ENCODE data around the gene ZNF580. TPM values are rescaled to one million over a fixed set of nuclear protein-coding genes. Genes with fewer than 3 reads are reported as not detected.

ZNF580 gene
- total and polyA plus RNA-seq, 2 of the 13 experiments (the other 11 are each of a cell fraction or from before 2014, with no cell fraction given): 4.4 to 6.0 TPM

- no peak for TF ChIP-seq ZNF577 (CRISPR knock-in tag; IDR thresholded peaks at IDR 0.05; ENCODE audit: borderline replicate concordance, low read depth)
- 0 out of 3 replicates have a peak, but pooled peaks have one; percentile 46 for TF ChIP-seq MXI1 (IDR thresholded peaks at IDR 0.05; ENCODE audit: borderline replicate concordance, low read depth, low read length)
- TF ChIP-seq AKAP8 (CRISPR knock-in tag; IDR thresholded peaks at IDR 0.05): peak; percentile 99
- TF ChIP-seq LCORL (IDR thresholded peaks at IDR 0.05): no peak
- peak; percentile 15; the same call in 1 of the 2 replicates for TF ChIP-seq LCORL (CRISPR knock-in tag; IDR thresholded peaks at IDR 0.05)
- TF ChIP-seq ZFX (CRISPR knock-in tag; IDR thresholded peaks at IDR 0.05; ENCODE audit: low read depth): peak; percentile 78
- TF ChIP-seq, protein P1, sequence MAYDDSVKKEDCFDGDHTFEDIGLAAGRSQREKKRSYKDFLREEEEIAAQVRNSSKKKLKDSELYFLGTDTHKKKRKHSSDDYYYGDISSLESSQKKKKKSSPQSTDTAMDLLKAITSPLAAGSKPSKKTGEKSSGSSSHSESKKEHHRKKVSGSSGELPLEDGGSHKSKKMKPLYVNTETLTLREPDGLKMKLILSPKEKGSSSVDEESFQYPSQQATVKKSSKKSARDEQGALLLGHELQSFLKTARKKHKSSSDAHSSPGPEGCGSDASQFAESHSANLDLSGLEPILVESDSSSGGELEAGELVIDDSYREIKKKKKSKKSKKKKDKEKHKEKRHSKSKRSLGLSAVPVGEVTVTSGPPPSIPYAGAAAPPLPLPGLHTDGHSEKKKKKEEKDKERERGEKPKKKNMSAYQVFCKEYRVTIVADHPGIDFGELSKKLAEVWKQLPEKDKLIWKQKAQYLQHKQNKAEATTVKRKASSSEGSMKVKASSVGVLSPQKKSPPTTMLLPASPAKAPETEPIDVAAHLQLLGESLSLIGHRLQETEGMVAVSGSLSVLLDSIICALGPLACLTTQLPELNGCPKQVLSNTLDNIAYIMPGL (CRISPR knock-in tag; IDR thresholded peaks at IDR 0.05; ENCODE audit: borderline replicate concordance in 1 of 2, low read depth in 1 of 2): peak in 1 of 2 experiments; percentile 59; a peak in 1 of 4 replicates
- no peak for TF ChIP-seq HDAC6 (IDR thresholded peaks at IDR 0.05; ENCODE audit: low read depth, low read length)
- no peak; the same call in 1 of the 2 replicates for TF ChIP-seq ZNF589 (CRISPR knock-in tag; conservative IDR thresholded peaks at IDR 0.05)
- TF ChIP-seq ZNF746 (CRISPR knock-in tag; IDR thresholded peaks at IDR 0.05): peak; percentile 45; the same call in 1 of the 2 replicates
- no peak for TF ChIP-seq MIER3 (CRISPR knock-in tag; IDR thresholded peaks at IDR 0.05; ENCODE audit: borderline replicate concordance)
- TF ChIP-seq AHDC1 (CRISPR knock-in tag; IDR thresholded peaks at IDR 0.05; ENCODE audit: borderline replicate concordance): peak; percentile 41; the same call in 1 of the 2 replicates
- peak; percentile 66; the same call in 1 of the 2 replicates for TF ChIP-seq ZNF670 (CRISPR knock-in tag; IDR thresholded peaks at IDR 0.05; ENCODE audit: borderline replicate concordance)
- TF ChIP-seq IRX3 (CRISPR knock-in tag; IDR thresholded peaks at IDR 0.05; ENCODE audit: borderline replicate concordance, low read depth): no peak
- TF ChIP-seq SP2 (CRISPR knock-in tag; IDR thresholded peaks at IDR 0.05): no peak
- peak; percentile 20; the same call in 1 of the 2 replicates for TF ChIP-seq PHF8 (CRISPR knock-in tag; IDR thresholded peaks at IDR 0.05)
- TF ChIP-seq MYC (CRISPR knock-in tag; IDR thresholded peaks at IDR 0.05; ENCODE audit: borderline replicate concordance): peak; percentile 48; the same call in 1 of the 2 replicates
- peak; percentile 32; the same call in 1 of the 2 replicates for TF ChIP-seq ZNF768 (CRISPR knock-in tag; IDR thresholded peaks at IDR 0.05)
- TF ChIP-seq ZBTB2 (CRISPR knock-in tag; IDR thresholded peaks at IDR 0.05; ENCODE audit: low read depth): peak; percentile 95
These were observed at the start of gene ZNF580 (continued) for GRCh38 chr19:55640577-55641425.
